Panc1 (cell line): ENCODE data around the gene MRPS23.

Experiments
- POLR2AphosphoS5 ChIP-seq: IDR thresholded peaks from 2 replicates; pipeline ENCODE4 v1.6.1; 2012; ENCODE audit warnings: mild to moderate bottlenecking, low read depth, low read length, moderate library complexity
- SIN3A ChIP-seq: IDR thresholded peaks from 2 replicates; pipeline ENCODE4 v1.6.1; 2012; ENCODE audit warnings: low read depth, mild to moderate bottlenecking, low read length, moderate library complexity, borderline replicate concordance; ENCODE audit not compliant: insufficient read depth
- TCF7L2 ChIP-seq: IDR thresholded peaks from 2 replicates; pipeline ENCODE4 v1.6.1; 2011; ENCODE audit warnings: mild to moderate bottlenecking, low read depth, low read length, inconsistent platforms
- TF ChIP-seq, protein P1 (sequence below): fragments of 450-650 bp; IDR thresholded peaks from 2 replicates; pipeline ENCODE4 v1.5.1; 2017; ENCODE audit warnings: mild to moderate bottlenecking
- TF ChIP-seq, protein P2 (sequence below), 2 experiments: IDR thresholded peaks; 2 replicates each; pipeline ENCODE4 v1.6.1; 2011 to 2012; ENCODE audit warnings: low read depth in 2 of 2, control low read depth in 1 of 2, low read length in 1 of 2, mild to moderate bottlenecking in 1 of 2, moderate library complexity in 1 of 2; ENCODE audit not compliant: insufficient read depth in 1 of 2

DNA sequence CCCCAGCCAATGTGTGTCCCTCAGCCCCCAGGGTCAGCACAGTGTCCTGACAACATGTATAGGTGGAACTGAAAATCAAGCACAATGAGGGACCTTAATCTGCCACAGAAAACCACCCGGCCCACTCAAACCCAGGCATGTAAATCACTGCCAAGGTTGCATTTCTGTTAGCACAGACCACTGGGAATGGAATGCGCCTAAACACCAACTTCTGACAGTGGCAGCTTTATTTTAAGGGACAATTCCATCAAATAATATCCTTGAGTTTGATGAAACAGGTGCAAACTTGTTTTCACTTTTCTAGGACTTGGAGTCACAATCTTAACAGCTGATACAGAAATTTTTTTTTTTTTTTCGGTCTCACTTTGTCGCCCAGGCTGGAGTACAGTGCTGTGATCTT is 37.3 kb upstream of the MRPS23 start:
- TF ChIP-seq, protein P1, sequence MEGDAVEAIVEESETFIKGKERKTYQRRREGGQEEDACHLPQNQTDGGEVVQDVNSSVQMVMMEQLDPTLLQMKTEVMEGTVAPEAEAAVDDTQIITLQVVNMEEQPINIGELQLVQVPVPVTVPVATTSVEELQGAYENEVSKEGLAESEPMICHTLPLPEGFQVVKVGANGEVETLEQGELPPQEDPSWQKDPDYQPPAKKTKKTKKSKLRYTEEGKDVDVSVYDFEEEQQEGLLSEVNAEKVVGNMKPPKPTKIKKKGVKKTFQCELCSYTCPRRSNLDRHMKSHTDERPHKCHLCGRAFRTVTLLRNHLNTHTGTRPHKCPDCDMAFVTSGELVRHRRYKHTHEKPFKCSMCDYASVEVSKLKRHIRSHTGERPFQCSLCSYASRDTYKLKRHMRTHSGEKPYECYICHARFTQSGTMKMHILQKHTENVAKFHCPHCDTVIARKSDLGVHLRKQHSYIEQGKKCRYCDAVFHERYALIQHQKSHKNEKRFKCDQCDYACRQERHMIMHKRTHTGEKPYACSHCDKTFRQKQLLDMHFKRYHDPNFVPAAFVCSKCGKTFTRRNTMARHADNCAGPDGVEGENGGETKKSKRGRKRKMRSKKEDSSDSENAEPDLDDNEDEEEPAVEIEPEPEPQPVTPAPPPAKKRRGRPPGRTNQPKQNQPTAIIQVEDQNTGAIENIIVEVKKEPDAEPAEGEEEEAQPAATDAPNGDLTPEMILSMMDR, result no peak
- TF ChIP-seq SIN3A, result no peak
- no peak for TF ChIP-seq POLR2AphosphoS5
- TF ChIP-seq, protein P2, sequence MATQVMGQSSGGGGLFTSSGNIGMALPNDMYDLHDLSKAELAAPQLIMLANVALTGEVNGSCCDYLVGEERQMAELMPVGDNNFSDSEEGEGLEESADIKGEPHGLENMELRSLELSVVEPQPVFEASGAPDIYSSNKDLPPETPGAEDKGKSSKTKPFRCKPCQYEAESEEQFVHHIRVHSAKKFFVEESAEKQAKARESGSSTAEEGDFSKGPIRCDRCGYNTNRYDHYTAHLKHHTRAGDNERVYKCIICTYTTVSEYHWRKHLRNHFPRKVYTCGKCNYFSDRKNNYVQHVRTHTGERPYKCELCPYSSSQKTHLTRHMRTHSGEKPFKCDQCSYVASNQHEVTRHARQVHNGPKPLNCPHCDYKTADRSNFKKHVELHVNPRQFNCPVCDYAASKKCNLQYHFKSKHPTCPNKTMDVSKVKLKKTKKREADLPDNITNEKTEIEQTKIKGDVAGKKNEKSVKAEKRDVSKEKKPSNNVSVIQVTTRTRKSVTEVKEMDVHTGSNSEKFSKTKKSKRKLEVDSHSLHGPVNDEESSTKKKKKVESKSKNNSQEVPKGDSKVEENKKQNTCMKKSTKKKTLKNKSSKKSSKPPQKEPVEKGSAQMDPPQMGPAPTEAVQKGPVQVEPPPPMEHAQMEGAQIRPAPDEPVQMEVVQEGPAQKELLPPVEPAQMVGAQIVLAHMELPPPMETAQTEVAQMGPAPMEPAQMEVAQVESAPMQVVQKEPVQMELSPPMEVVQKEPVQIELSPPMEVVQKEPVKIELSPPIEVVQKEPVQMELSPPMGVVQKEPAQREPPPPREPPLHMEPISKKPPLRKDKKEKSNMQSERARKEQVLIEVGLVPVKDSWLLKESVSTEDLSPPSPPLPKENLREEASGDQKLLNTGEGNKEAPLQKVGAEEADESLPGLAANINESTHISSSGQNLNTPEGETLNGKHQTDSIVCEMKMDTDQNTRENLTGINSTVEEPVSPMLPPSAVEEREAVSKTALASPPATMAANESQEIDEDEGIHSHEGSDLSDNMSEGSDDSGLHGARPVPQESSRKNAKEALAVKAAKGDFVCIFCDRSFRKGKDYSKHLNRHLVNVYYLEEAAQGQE (IDR thresholded peaks at IDR 0.05; ENCODE audit: insufficient read depth in 1 of 2, low read depth in 2 of 2, low read length in 1 of 2), result no peak
- TF ChIP-seq TCF7L2, result no peak
